ENCODE measurements around the gene STK26. TPM values are rescaled to one million over a fixed set of nuclear protein-coding genes. Genes with fewer than 3 reads are reported as not detected.

The STK26 gene
- total and polyA plus RNA-seq, 2 of the 4 experiments (the other 2 are of a cell fraction), result 0.17 to 0.18 TPM

GRCh38 chrX:132077414-132077813 lies 54.3 kb downstream of the STK26 start:
- no peak overlapping the region for H3K4ac ChIP-seq (ENCODE audit: low read depth, low read length)
- CTCF ChIA-PET, result no interaction called here

More at GRCh38 chrX:132077414-132077813, 54.3 kb downstream of the STK26 start:
- Histone ChIP-seq H3K9me3 (ENCODE audit: control insufficient read depth, insufficient read depth, low read length) (no peaks in the 10 kb centered on the region), H4K91ac (ENCODE audit: insufficient read depth, low read depth, low read length) (no peak overlapping the region), H2BK15ac (ENCODE audit: low read depth, low read length) (no peak overlapping the region), H3K56ac (ENCODE audit: extremely low read depth, insufficient read depth, low read length) (no peak overlapping the region), H3K9me1 (ENCODE audit: insufficient read depth, low read length) (no peaks in the 10 kb centered on the region), H4K8ac (ENCODE audit: low read depth in 2 of 2, low read length in 2 of 2) (no peak overlapping the region), H2BK120ac (ENCODE audit: low read depth, low read length) (no peak overlapping the region), H3K14ac (replicated peaks; ENCODE audit: low read depth, low read length) (no peak overlapping the region), H2AFZ (replicated peaks; ENCODE audit: low read length, poor library complexity) (no peak overlapping the region), H3K23ac (ENCODE audit: low read depth, low read length) (no peak overlapping the region), H2BK20ac (ENCODE audit: low read depth, low read length) (no peak overlapping the region), H3K4me1 (ENCODE audit: control insufficient read depth, insufficient read depth, low read length) (no peaks in the 10 kb centered on the region), H3K36me3 (ENCODE audit: control insufficient read depth, insufficient read depth, low read length) (no peaks in the 10 kb centered on the region), H3K9ac (ENCODE audit: low read depth, low read length) (no peak overlapping the region), H3K79me1 (ENCODE audit: low read depth in 1 of 2, low read length in 2 of 2) (no peaks in the 10 kb centered on the region), H3K4me3 (ENCODE audit: insufficient read depth, low read depth, low read length) (no peak overlapping the region), H4K5ac (ENCODE audit: low read depth, low read length) (no peak overlapping the region), H3K27ac (ENCODE audit: insufficient read depth, low read length) (no peak overlapping the region), H3K27me3 (ENCODE audit: control insufficient read depth, insufficient read depth, low read length) (peaks cover 7% of the 10 kb centered on the region), H3K4me2 (ENCODE audit: low read depth, low read length) (no peak overlapping the region), H4K20me1 (ENCODE audit: insufficient read depth, low read length) (no peaks in the 10 kb centered on the region), H2AK9ac (replicated peaks; ENCODE audit: low read depth, low read length, poor library complexity) (no peak overlapping the region), H2BK5ac (ENCODE audit: low read depth, low read length, poor library complexity, severe bottlenecking) (no peak overlapping the region), H2AK5ac (ENCODE audit: low read depth, low read length) (no peak overlapping the region), H3K18ac (ENCODE audit: low read depth, low read length) (no peak overlapping the region)
- dilution Hi-C loops (cut with HindIII; ENCODE audit: low sequenced_read_pairs, unreplicated experiment), result no loop called here
- POLR2A ChIA-PET (ENCODE audit: unreplicated experiment), result no interaction called here
- no TSS peak for BruUV-seq (replicated peaks)
- intact Hi-C loops (cut with micrococcal nuclease), result no loop called here
- ATAC-seq (ENCODE audit: low read depth) (no peak), DNase-seq (no peak)
- TF ChIP-seq RFX5 (IDR thresholded peaks at IDR 0.05; ENCODE audit: low read depth, low read length) (no peak), RCOR1 (IDR thresholded peaks at IDR 0.05; ENCODE audit: insufficient replicate concordance, low read length) (no peak), MAZ (IDR thresholded peaks at IDR 0.05; ENCODE audit: borderline replicate concordance, low read depth, low read length) (no peak), CEBPB (IDR thresholded peaks at IDR 0.05; ENCODE audit: low read depth, low read length) (no peak), BHLHE40 (IDR thresholded peaks at IDR 0.05; ENCODE audit: low read depth, low read length) (no peak), NFE2L2 (IDR thresholded peaks at IDR 0.05; ENCODE audit: low read depth, low read length) (no peak), ELK1 (IDR thresholded peaks at IDR 0.05; ENCODE audit: borderline replicate concordance, low read depth, low read length) (no peak), CTCF (conservative IDR thresholded peaks at IDR 0.05; ENCODE audit: low read depth, low read length) (no peak), CHD1 (IDR thresholded peaks at IDR 0.05; ENCODE audit: low read depth, low read length) (no peak), SMC3 (IDR thresholded peaks at IDR 0.05; ENCODE audit: low read depth, low read length) (no peak), MAFK (IDR thresholded peaks at IDR 0.05; ENCODE audit: low read depth, low read length) (no peak), USF2 (IDR thresholded peaks at IDR 0.05; ENCODE audit: low read depth, low read length) (no peak), MXI1 (IDR thresholded peaks at IDR 0.05; ENCODE audit: borderline replicate concordance, low read depth, low read length) (no peak), FOS (IDR thresholded peaks at IDR 0.05; ENCODE audit: low read depth, low read length) (no peak), RAD21 (IDR thresholded peaks at IDR 0.05; ENCODE audit: low read length) (no peak), POLR2A (IDR thresholded peaks at IDR 0.05; ENCODE audit: low read depth, low read length) (no peak)
- no CpG with 5 or more reads among the region's 1 CpG for WGBS, 2 experiments (ENCODE audit: extremely low coverage in 2 of 2, insufficient read length in 1 of 2)
- in situ Hi-C loops (cut with MboI; ENCODE audit: low sequenced_read_pairs), result no loop called here
